A673 (cell line): ENCODE results near the gene PBX1. TPM values are rescaled to one million over a fixed set of nuclear protein-coding genes. Genes with fewer than 3 reads are reported as not detected.

Experiments used
- BruUV-seq: library from RNA; stranded (reverse); fragments of 400-500 nt; replicated peaks from 2 replicates; lab custom pipeline; 2021; lab: Mats Ljungman, UMichigan
- CTCF ChIA-PET: fragments of 300-600 bp; sonication (Branson Sonifier 250); formaldehyde crosslinking; loops from one replicate; lab custom pipeline; 2022; ENCODE audit warnings: antibody characterized with exemption; lab: Charles Lee
- POLR2A ChIA-PET: fragments of 300-600 bp; sonication (Branson Sonifier 250); formaldehyde crosslinking; loops from one replicate; lab custom pipeline; 2022; ENCODE audit warnings: antibody characterized with exemption; ENCODE audit not compliant: low non-redundant PET; lab: Charles Lee
- DNase-seq: peaks from one replicate; pipeline ENCODE4 v3.0.0-alpha.2; 2015; ENCODE audit warnings: low spot score
- H3K27ac ChIP-seq: fragments of 200-600 bp; sonication (generic); 2 replicates; pipeline ENCODE4 v1.5.1; 2016; ENCODE audit warnings: mixed run types, low read depth, mild to moderate bottlenecking, mixed read lengths, antibody characterized with exemption, low read length; ENCODE audit not compliant: poor library complexity, severe bottlenecking
- H3K27me3 ChIP-seq: fragments of 200-600 bp; sonication (generic); replicated peaks from 2 replicates; pipeline ENCODE4 v1.6.1; 2017; ENCODE audit warnings: mixed run types, low read depth, mild to moderate bottlenecking, mixed read lengths, antibody characterized with exemption, low read length; ENCODE audit not compliant: insufficient read depth, poor library complexity
- H3K36me3 ChIP-seq: fragments of 200-600 bp; sonication (generic); 2 replicates; pipeline ENCODE4 v1.6.1; 2016; ENCODE audit warnings: mixed run types, mild to moderate bottlenecking, mixed read lengths, antibody characterized with exemption, low read length; ENCODE audit not compliant: insufficient read depth, poor library complexity, severe bottlenecking
- H3K4me1 ChIP-seq: fragments of 200-600 bp; sonication (generic); 2 replicates; pipeline ENCODE4 v1.6.1; 2017; ENCODE audit warnings: mixed run types, mild to moderate bottlenecking, mixed read lengths, antibody characterized with exemption, low read length; ENCODE audit not compliant: insufficient read depth, poor library complexity, severe bottlenecking
- H3K4me3 ChIP-seq: fragments of 200-600 bp; sonication (generic); 2 replicates; pipeline ENCODE4 v1.5.1; 2016; ENCODE audit warnings: low read depth, mixed run types, mild to moderate bottlenecking, mixed read lengths, low read length; ENCODE audit not compliant: poor library complexity, severe bottlenecking
- H3K9me3 ChIP-seq: fragments of 200-600 bp; sonication (generic); 2 replicates; pipeline ENCODE4 v1.6.1; 2016; ENCODE audit warnings: mixed run types, low read depth, mild to moderate bottlenecking, mixed read lengths, antibody characterized with exemption, low read length; ENCODE audit not compliant: poor library complexity, severe bottlenecking
- EZH2 ChIP-seq: fragments of 200-600 bp; sonication (generic); IDR thresholded peaks from 2 replicates; pipeline ENCODE4 v1.6.1; 2017; ENCODE audit warnings: borderline replicate concordance, low read depth, mild to moderate bottlenecking, mixed read lengths, antibody characterized with exemption, low read length; ENCODE audit not compliant: poor library complexity, severe bottlenecking
- intact Hi-C: fragments of 100-400 bp; cut with micrococcal nuclease; formaldehyde crosslinking; loops from one replicate; pipeline ENCODE4 v1.10.0; 2022; ENCODE audit not compliant: unreplicated experiment
- total RNA-seq: library from RNA; stranded (reverse); gene quantifications from 2 replicates; pipeline ENCODE4 v1.2.3, GENCODE V29; 2021
- TF ChIP-seq, protein P1 (sequence below): fragments of 300-800, 200-600 bp; sonication (generic); conservative IDR thresholded peaks from 2 replicates; pipeline ENCODE4 v1.5.1; 2017; ENCODE audit warnings: low read depth, mild to moderate bottlenecking, antibody characterized with exemption, low read length, moderate library complexity, mixed read lengths

Gene PBX1
- total RNA-seq, 1 experiment from 2014 or later = 51.5 TPM

DNA sequence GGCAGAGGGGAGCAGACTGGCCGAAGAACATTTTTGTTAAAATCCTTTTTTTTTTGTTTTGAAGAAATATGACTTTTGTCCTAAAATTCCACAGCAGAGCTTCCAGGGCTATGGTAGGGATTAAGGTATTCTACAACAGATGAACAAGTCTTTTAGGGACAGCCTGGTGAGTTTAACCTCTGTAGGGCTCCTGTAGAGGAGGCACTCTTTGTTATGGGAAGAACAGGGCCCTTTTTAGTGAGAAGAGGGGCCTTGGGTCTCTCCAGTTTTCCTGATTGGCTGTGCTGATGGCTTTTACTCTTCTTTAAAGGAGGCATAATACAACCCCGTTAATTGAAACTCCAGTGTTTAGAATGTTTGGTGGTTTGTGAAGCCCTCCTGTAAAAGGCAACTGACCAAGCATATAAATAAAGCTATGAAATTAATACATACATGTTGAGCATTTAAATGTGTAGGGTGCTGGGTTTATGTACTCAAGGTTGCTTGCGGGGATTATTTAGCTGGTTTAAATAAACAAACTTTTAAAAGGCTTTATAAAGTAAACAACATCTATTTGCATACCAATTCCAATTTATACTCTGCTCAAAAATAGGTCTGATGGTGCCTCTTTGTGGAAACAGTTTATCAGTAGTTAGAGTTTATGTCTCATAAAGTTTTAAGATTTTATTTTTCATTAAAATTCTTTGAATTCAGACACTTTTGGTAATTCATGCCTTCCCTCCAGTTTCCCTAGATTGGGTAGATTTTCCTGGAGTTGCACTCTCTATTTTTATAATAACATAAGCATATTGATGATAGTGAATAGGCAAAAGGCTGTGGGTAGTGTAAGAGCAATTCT is 46.5 kb downstream of the PBX1 start:
- ChIA-PET CTCF (no interaction called here), POLR2A (no interaction called here)
- DNase-seq = no peak
- Histone ChIP-seq H3K4me3 (no peak overlapping the region), H3K4me1 (peaks cover 38% of the 10 kb centered on the region), H3K27me3 (no peaks in the 10 kb centered on the region), H3K27ac (no peak overlapping the region), H3K36me3 (peaks cover 3% of the 10 kb centered on the region), H3K9me3 (no peaks in the 10 kb centered on the region)
- intact Hi-C loops = no loop called here
- no TSS peak for BruUV-seq
- TF ChIP-seq, protein P1, sequence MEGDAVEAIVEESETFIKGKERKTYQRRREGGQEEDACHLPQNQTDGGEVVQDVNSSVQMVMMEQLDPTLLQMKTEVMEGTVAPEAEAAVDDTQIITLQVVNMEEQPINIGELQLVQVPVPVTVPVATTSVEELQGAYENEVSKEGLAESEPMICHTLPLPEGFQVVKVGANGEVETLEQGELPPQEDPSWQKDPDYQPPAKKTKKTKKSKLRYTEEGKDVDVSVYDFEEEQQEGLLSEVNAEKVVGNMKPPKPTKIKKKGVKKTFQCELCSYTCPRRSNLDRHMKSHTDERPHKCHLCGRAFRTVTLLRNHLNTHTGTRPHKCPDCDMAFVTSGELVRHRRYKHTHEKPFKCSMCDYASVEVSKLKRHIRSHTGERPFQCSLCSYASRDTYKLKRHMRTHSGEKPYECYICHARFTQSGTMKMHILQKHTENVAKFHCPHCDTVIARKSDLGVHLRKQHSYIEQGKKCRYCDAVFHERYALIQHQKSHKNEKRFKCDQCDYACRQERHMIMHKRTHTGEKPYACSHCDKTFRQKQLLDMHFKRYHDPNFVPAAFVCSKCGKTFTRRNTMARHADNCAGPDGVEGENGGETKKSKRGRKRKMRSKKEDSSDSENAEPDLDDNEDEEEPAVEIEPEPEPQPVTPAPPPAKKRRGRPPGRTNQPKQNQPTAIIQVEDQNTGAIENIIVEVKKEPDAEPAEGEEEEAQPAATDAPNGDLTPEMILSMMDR = no peak
- TF ChIP-seq EZH2 = no peak

DNA sequence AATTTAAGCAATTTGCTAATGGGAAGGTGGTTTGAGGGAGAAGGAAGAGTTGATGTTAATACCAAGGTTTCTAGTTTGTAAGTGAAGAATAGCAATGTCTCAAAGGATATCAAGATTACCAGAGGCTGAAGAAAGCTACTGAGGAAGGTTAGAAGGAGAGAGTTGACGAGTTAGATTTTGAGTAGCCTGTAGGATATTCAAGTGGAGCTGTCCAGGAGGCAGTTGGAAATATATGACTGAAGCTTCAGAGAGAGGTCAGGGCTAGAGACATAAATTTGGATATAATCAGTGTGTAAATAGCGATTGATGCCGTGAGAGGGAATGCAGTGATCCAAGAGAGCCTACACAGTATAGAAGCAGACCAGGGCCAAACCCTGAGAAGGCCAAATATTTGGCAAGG is 48.4 kb downstream of the PBX1 start:
- H3K4me1 ChIP-seq = peaks cover 41% of the 10 kb centered on the region
- POLR2A ChIA-PET = no interaction called here
- CTCF ChIA-PET = no interaction called here
- no peak overlapping the region for H3K4me3 ChIP-seq
- no peaks in the 10 kb centered on the region for H3K27me3 ChIP-seq
- no peak for TF ChIP-seq EZH2
- TF ChIP-seq, protein P1 = no peak
- intact Hi-C loops = no loop called here
- H3K36me3 ChIP-seq = peaks cover 3% of the 10 kb centered on the region
- no peak overlapping the region for H3K27ac ChIP-seq
- no peaks in the 10 kb centered on the region for H3K9me3 ChIP-seq
- no peak for DNase-seq
- BruUV-seq = no TSS peak

DNA sequence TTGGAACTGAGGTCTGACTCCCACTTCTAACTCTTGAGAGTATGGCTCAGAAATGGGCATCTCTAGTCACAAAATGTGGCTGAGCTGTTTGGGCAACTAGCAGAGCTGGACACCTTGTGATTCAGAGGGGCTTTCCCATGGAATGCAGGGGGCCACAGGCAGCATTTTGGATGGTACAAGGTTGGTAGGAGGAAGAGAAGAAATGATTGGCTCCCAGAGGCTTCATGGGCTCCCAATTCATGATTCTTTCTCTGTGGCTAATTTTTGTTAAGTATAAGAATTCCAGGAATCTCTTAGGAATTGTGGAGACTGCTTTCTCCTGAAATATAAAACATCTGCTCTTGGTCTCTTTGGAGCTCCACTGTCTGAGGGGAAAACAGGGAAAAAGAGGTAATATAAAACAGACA is 49.7 kb downstream of the PBX1 start:
- TF ChIP-seq EZH2 = no peak
- TF ChIP-seq, protein P1 = no peak
- peaks cover 3% of the 10 kb centered on the region for H3K36me3 ChIP-seq
- ChIA-PET POLR2A (no interaction called here), CTCF (no interaction called here)
- BruUV-seq = no TSS peak
- H3K4me1 ChIP-seq = peaks cover 28% of the 10 kb centered on the region
- H3K4me3 ChIP-seq = no peak overlapping the region
- intact Hi-C loops = no loop called here
- H3K27ac ChIP-seq = no peak overlapping the region
- no peaks in the 10 kb centered on the region for H3K27me3 ChIP-seq
- no peaks in the 10 kb centered on the region for H3K9me3 ChIP-seq
- DNase-seq = no peak
